ENCODE measurements around the gene HSPA14. TPM values are rescaled to one million over a fixed set of nuclear protein-coding genes. Genes with fewer than 3 reads are reported as not detected.

Gene HSPA14
- total RNA-seq, 1 experiment from 2014 or later: 30.1 TPM

DNA sequence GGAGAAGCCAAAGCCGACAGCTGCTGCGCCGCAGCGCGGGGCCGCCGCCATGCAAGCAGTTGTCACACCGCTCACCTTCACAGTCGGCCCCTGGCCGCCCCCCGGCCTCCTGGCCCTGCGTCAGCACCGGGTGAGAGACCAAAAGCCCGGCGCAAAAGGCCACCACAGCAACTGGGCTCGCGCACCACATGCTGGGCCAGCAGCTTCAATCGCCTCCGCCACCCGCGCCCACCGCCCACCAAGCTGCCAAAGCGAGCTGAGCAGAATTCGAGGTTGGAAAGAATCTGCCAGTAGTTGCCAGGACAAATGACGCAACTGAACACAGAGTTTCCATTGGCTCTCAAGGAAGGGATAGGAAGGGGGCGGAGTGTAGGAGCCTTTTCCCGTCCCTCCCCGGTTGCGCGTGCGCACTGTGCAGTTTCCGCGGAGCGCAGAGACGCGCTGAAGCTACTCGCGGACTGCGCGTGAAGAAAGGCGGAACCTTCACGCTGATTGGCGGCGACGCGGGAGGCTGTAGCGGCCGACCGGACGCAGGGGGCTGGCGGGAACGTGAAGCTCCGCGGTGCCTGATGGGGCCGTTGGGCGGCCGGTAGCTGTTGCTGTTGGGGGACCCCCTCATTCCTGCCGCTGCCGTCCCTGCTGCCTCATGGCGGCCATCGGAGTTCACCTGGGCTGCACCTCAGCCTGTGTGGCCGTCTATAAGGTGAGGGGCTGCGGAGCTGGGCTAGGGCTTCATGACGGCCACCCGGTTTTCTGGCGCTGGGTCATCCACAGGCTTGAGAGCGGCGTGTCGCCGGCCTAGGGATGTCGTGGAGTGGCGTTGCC, at the start of gene HSPA14, which contains the start of the genes CDNF and MSANTD7 (continued):
- TF ChIP-seq ZNF396 (CRISPR knock-in tag; IDR thresholded peaks at IDR 0.05; ENCODE audit: borderline replicate concordance) (no peak), NR3C1 (CRISPR knock-in tag; conservative IDR thresholded peaks at IDR 0.05; ENCODE audit: low read depth) (no peak), TEAD1 (CRISPR knock-in tag; IDR thresholded peaks at IDR 0.05) (no peak), NFATC4 (CRISPR knock-in tag; IDR thresholded peaks at IDR 0.05) (no peak), ZNF423 (CRISPR knock-in tag; IDR thresholded peaks at IDR 0.05) (no peak), KAT7 (CRISPR knock-in tag; IDR thresholded peaks at IDR 0.05; ENCODE audit: borderline replicate concordance) (no peak; the same call in 1 of the 2 replicates), GRHL2 (CRISPR knock-in tag; IDR thresholded peaks at IDR 0.05; ENCODE audit: insufficient replicate concordance, severe bottlenecking) (no peak), ZBTB21 (CRISPR knock-in tag; IDR thresholded peaks at IDR 0.05; ENCODE audit: borderline replicate concordance) (no peak), SMAD4 (CRISPR knock-in tag; IDR thresholded peaks at IDR 0.05) (no peak), ZNF138 (CRISPR knock-in tag; conservative IDR thresholded peaks at IDR 0.05) (no peak), GTF2I (CRISPR knock-in tag; conservative IDR thresholded peaks at IDR 0.05) (no peak), NR2C2 (CRISPR knock-in tag; IDR thresholded peaks at IDR 0.05) (no peak), NFYB (CRISPR knock-in tag; conservative IDR thresholded peaks at IDR 0.05; ENCODE audit: low read depth) (peak; percentile 86), FOXP1 (CRISPR knock-in tag; IDR thresholded peaks at IDR 0.05; ENCODE audit: borderline replicate concordance) (peak; percentile 78), ZNF317 (CRISPR knock-in tag; IDR thresholded peaks at IDR 0.05; ENCODE audit: borderline replicate concordance, low read depth) (no peak), NFE2L1 (CRISPR knock-in tag; IDR thresholded peaks at IDR 0.05) (peak; percentile 62; the same call in 1 of the 2 replicates), SOX15 (CRISPR knock-in tag; IDR thresholded peaks at IDR 0.05) (no peak)
- TF ChIP-seq, protein P1, sequence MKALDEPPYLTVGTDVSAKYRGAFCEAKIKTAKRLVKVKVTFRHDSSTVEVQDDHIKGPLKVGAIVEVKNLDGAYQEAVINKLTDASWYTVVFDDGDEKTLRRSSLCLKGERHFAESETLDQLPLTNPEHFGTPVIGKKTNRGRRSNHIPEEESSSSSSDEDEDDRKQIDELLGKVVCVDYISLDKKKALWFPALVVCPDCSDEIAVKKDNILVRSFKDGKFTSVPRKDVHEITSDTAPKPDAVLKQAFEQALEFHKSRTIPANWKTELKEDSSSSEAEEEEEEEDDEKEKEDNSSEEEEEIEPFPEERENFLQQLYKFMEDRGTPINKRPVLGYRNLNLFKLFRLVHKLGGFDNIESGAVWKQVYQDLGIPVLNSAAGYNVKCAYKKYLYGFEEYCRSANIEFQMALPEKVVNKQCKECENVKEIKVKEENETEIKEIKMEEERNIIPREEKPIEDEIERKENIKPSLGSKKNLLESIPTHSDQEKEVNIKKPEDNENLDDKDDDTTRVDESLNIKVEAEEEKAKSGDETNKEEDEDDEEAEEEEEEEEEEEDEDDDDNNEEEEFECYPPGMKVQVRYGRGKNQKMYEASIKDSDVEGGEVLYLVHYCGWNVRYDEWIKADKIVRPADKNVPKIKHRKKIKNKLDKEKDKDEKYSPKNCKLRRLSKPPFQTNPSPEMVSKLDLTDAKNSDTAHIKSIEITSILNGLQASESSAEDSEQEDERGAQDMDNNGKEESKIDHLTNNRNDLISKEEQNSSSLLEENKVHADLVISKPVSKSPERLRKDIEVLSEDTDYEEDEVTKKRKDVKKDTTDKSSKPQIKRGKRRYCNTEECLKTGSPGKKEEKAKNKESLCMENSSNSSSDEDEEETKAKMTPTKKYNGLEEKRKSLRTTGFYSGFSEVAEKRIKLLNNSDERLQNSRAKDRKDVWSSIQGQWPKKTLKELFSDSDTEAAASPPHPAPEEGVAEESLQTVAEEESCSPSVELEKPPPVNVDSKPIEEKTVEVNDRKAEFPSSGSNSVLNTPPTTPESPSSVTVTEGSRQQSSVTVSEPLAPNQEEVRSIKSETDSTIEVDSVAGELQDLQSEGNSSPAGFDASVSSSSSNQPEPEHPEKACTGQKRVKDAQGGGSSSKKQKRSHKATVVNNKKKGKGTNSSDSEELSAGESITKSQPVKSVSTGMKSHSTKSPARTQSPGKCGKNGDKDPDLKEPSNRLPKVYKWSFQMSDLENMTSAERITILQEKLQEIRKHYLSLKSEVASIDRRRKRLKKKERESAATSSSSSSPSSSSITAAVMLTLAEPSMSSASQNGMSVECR (CRISPR knock-in tag; IDR thresholded peaks at IDR 0.05; ENCODE audit: borderline replicate concordance): peak; percentile 74; the same call in 1 of the 2 replicates
- TF ChIP-seq, protein P2, sequence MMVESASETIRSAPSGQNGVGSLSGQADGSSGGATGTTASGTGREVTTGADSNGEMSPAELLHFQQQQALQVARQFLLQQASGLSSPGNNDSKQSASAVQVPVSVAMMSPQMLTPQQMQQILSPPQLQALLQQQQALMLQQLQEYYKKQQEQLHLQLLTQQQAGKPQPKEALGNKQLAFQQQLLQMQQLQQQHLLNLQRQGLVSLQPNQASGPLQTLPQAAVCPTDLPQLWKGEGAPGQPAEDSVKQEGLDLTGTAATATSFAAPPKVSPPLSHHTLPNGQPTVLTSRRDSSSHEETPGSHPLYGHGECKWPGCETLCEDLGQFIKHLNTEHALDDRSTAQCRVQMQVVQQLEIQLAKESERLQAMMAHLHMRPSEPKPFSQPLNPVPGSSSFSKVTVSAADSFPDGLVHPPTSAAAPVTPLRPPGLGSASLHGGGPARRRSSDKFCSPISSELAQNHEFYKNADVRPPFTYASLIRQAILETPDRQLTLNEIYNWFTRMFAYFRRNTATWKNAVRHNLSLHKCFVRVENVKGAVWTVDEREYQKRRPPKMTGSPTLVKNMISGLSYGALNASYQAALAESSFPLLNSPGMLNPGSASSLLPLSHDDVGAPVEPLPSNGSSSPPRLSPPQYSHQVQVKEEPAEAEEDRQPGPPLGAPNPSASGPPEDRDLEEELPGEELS (CRISPR knock-in tag; IDR thresholded peaks at IDR 0.05): 0 out of 2 replicates have a peak, but pooled peaks have one; percentile 24
- TF ChIP-seq, protein P3, sequence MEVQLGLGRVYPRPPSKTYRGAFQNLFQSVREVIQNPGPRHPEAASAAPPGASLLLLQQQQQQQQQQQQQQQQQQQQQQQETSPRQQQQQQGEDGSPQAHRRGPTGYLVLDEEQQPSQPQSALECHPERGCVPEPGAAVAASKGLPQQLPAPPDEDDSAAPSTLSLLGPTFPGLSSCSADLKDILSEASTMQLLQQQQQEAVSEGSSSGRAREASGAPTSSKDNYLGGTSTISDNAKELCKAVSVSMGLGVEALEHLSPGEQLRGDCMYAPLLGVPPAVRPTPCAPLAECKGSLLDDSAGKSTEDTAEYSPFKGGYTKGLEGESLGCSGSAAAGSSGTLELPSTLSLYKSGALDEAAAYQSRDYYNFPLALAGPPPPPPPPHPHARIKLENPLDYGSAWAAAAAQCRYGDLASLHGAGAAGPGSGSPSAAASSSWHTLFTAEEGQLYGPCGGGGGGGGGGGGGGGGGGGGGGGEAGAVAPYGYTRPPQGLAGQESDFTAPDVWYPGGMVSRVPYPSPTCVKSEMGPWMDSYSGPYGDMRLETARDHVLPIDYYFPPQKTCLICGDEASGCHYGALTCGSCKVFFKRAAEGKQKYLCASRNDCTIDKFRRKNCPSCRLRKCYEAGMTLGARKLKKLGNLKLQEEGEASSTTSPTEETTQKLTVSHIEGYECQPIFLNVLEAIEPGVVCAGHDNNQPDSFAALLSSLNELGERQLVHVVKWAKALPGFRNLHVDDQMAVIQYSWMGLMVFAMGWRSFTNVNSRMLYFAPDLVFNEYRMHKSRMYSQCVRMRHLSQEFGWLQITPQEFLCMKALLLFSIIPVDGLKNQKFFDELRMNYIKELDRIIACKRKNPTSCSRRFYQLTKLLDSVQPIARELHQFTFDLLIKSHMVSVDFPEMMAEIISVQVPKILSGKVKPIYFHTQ (CRISPR knock-in tag; IDR thresholded peaks at IDR 0.05): no peak
- TF ChIP-seq, protein P4, sequence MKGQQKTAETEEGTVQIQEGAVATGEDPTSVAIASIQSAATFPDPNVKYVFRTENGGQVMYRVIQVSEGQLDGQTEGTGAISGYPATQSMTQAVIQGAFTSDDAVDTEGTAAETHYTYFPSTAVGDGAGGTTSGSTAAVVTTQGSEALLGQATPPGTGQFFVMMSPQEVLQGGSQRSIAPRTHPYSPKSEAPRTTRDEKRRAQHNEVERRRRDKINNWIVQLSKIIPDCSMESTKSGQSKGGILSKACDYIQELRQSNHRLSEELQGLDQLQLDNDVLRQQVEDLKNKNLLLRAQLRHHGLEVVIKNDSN (CRISPR knock-in tag; IDR thresholded peaks at IDR 0.05): peak; percentile 32; the same call in 1 of the 2 replicates
- TF ChIP-seq, protein P5, sequence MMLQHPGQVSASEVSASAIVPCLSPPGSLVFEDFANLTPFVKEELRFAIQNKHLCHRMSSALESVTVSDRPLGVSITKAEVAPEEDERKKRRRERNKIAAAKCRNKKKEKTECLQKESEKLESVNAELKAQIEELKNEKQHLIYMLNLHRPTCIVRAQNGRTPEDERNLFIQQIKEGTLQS (CRISPR knock-in tag; conservative IDR thresholded peaks at IDR 0.05): no peak
- TF ChIP-seq, protein P6, sequence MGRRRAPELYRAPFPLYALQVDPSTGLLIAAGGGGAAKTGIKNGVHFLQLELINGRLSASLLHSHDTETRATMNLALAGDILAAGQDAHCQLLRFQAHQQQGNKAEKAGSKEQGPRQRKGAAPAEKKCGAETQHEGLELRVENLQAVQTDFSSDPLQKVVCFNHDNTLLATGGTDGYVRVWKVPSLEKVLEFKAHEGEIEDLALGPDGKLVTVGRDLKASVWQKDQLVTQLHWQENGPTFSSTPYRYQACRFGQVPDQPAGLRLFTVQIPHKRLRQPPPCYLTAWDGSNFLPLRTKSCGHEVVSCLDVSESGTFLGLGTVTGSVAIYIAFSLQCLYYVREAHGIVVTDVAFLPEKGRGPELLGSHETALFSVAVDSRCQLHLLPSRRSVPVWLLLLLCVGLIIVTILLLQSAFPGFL (CRISPR knock-in tag; IDR thresholded peaks at IDR 0.05; ENCODE audit: borderline replicate concordance): no peak
- TF ChIP-seq, protein P7, sequence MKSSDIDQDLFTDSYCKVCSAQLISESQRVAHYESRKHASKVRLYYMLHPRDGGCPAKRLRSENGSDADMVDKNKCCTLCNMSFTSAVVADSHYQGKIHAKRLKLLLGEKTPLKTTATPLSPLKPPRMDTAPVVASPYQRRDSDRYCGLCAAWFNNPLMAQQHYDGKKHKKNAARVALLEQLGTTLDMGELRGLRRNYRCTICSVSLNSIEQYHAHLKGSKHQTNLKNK (CRISPR knock-in tag; IDR thresholded peaks at IDR 0.05): no peak

Measured in WTC11 (cell line).